Mucosa of rectum (tissue), 2 donors: Measurements from ENCODE around the gene NCAM1.

Experiments used
- H3K27ac ChIP-seq, 2 donors: one replicate each; pipeline ENCODE4 v1.7.0; 2013; ENCODE audit warnings: inconsistent platforms in 2 of 2, low read depth in 2 of 2, low read length in 2 of 2
- H3K27me3 ChIP-seq, 2 donors: one replicate each; pipeline ENCODE4 v1.7.0; 2013; ENCODE audit warnings: low read length in 2 of 2; ENCODE audit not compliant: control insufficient read depth in 2 of 2, insufficient read depth in 2 of 2
- H3K36me3 ChIP-seq, 2 donors: one replicate each; pipeline ENCODE4 v1.7.0; 2013; ENCODE audit warnings: low read length in 2 of 2; ENCODE audit not compliant: control insufficient read depth in 2 of 2, insufficient read depth in 2 of 2
- H3K4me1 ChIP-seq, 2 donors: one replicate each; pipeline ENCODE4 v1.7.0; 2013; ENCODE audit warnings: low read length in 2 of 2, mild to moderate bottlenecking in 1 of 2; ENCODE audit not compliant: control insufficient read depth in 2 of 2, insufficient read depth in 2 of 2
- H3K4me3 ChIP-seq, 2 donors: one replicate each; pipeline ENCODE4 v1.7.0; 2013; ENCODE audit warnings: low read length in 2 of 2
- H3K9ac ChIP-seq, 2 donors: one replicate each; pipeline ENCODE4 v1.7.0; 2013; ENCODE audit warnings: low read length in 2 of 2, low read depth in 1 of 2, mild to moderate bottlenecking in 1 of 2
- H3K9me3 ChIP-seq, 2 donors: one replicate each; pipeline ENCODE4 v1.7.0; 2013; ENCODE audit warnings: low read length in 2 of 2; ENCODE audit not compliant: control insufficient read depth in 2 of 2
- donor health status: healthy.
- donor health status: Normal muscosa, but diverticular disease.

Gene NCAM1

DNA sequence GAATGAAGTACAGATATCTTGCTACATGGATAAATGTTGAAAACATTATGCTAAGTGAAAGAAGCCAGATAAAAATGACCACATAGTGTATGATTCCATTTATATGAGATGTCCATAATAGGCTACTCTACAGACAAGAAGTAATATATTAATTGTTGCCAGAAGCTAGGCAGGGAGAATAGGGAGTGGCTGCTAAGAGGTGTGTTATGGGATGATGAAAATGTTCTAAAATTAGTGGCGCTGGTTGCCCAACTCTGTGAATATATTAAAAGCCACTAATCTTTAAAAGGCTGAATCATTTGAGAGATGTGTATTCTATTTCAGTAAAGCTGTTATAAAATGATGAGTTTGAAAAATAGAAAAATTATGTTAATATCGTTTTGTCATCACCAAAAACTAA, 144.4 kb downstream of the NCAM1 start:
- Histone ChIP-seq H3K27ac (no peak overlapping the region), H3K4me1 (no peaks in the 10 kb centered on the region)

GRCh38 chr11:113106507-113106906, 145.3 kb downstream of the NCAM1 start:
- Histone ChIP-seq H3K27ac (no peak overlapping the region), H3K9me3 (no peaks in the 10 kb centered on the region), H3K4me1 (no peaks in the 10 kb centered on the region), H3K36me3 (no peaks in the 10 kb centered on the region), H3K4me3 (no peak overlapping the region), H3K27me3 (no peaks in the 10 kb centered on the region), H3K9ac (no peak overlapping the region)

More for the DNA sequence above, 144.4 kb downstream of the NCAM1 start:
- Histone ChIP-seq H3K27me3 (no peaks in the 10 kb centered on the region), H3K36me3 (no peaks in the 10 kb centered on the region), H3K9me3 (no peaks in the 10 kb centered on the region), H3K4me3 (no peak overlapping the region), H3K9ac (no peak overlapping the region)

- Histone ChIP-seq H3K9me3 (no peaks in the 10 kb centered on the region), H3K27ac (no peak overlapping the region)
Measured at GRCh38 chr11:113110046-113110445, 148.8 kb downstream of the NCAM1 start.

GRCh38 chr11:113111156-113111555, 149.9 kb downstream of the NCAM1 start:
- H3K36me3 ChIP-seq, result no peaks in the 10 kb centered on the region
- no peak overlapping the region for H3K27ac ChIP-seq

More at GRCh38 chr11:113110046-113110445, 148.8 kb downstream of the NCAM1 start:
- H3K36me3 ChIP-seq, result no peaks in the 10 kb centered on the region
- no peak overlapping the region for H3K4me3 ChIP-seq
- H3K4me1 ChIP-seq, result no peaks in the 10 kb centered on the region
- H3K27me3 ChIP-seq, result no peaks in the 10 kb centered on the region
- no peak overlapping the region for H3K9ac ChIP-seq

GRCh38 chr11:113112307-113112706, 151.1 kb downstream of the NCAM1 start:
- Histone ChIP-seq H3K4me1 (no peaks in the 10 kb centered on the region), H3K9me3 (no peaks in the 10 kb centered on the region), H3K27ac (no peak overlapping the region)

More at GRCh38 chr11:113111156-113111555, 149.9 kb downstream of the NCAM1 start:
- H3K4me1 ChIP-seq, result no peaks in the 10 kb centered on the region
- H3K9ac ChIP-seq, result no peak overlapping the region
- no peak overlapping the region for H3K4me3 ChIP-seq
- H3K27me3 ChIP-seq, result no peaks in the 10 kb centered on the region
- H3K9me3 ChIP-seq, result no peaks in the 10 kb centered on the region

DNA sequence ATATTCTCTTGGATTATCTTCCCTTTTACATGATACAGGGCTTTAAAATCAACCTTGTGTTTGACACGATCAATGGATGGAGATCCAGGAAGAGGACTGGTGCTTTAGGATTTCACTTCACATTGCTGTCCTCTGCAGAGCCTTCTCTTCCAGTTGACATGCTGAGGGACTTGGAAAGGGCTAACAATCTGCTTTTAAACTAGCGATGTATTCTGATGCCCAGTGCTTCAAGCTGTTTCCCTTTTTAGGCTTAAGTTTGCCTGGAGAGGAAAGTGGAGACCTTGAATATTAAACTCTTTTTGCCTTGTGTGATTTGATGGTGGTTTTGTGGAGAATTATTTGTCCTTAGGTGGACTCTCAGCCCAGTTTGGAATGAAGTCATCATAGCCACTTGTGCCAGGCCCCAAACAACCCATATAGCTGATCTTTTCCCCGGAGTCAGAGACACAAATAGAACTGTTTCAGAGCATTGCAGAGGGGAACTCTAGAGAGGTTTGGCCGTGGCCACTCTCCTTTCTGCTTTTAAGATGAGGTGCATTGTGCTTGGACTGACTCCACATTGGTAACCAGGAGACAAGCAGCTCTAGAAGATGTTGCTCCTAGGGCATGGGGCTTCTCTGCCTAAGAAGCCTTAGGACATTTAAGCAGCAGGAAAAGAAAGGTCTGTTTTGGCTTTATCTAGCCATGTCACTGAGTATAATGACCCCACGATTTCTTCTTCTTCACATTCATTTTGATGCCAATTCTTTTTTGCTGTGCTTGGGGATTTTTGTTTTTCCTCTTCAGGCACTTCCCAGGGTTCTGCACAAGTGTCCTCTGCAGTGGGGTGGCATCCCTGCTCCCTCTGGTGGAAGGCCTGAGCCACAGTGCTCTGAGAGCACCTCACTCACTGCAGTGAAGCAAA, 152.8 kb downstream of the NCAM1 start:
- Histone ChIP-seq H3K9me3 (no peaks in the 10 kb centered on the region), H3K9ac (no peak overlapping the region), H3K36me3 (no peaks in the 10 kb centered on the region), H3K27ac (no peak overlapping the region), H3K4me1 (no peaks in the 10 kb centered on the region), H3K4me3 (no peak overlapping the region), H3K27me3 (peaks cover 0 to 1% of the 10 kb centered on the region in 2 donors)

More at GRCh38 chr11:113112307-113112706, 151.1 kb downstream of the NCAM1 start:
- Histone ChIP-seq H3K4me3 (no peak overlapping the region), H3K36me3 (no peaks in the 10 kb centered on the region), H3K9ac (no peak overlapping the region), H3K27me3 (no peaks in the 10 kb centered on the region)

DNA sequence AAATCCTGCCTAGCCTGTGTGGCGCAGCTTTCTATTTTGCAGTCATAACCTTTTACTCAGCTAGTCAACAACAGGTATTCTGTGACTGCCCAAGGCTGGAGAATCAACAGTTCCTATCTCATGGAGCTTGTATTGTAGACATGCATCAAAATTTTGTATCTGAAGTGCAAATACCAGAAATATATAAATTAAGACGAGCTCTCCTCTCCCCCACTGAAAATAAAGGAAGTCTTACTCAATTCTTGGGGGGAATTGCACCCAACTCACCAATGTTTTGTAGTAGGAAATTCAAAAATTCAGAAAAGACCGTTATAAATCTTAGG, 153.4 kb downstream of the NCAM1 start:
- Histone ChIP-seq H3K36me3 (no peaks in the 10 kb centered on the region), H3K9ac (no peak overlapping the region), H3K4me3 (no peak overlapping the region)

DNA sequence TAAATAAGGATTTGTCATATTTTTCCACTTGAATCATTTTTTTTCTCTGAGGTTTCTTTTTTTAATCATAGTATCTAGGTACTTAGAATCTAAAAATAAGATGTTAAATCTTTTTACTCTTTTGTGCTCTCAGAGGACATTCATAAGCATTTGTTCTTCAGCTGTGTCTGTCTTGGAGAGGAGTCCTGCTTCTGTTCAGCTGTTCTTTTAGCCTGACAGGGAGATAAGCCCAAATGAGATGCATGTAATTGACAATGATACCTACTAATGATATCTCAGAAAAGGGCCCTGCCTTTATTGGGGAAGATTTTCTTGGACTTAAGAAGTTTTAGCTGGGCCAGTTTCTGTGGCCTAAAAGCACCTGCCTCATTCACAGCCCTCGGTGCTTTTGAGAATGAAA, 156.9 kb downstream of the NCAM1 start:
- no peak overlapping the region for H3K9ac ChIP-seq
- peaks cover 0 to 3% of the 10 kb centered on the region in 2 donors for H3K27me3 ChIP-seq
- H3K4me1 ChIP-seq, result no peaks in the 10 kb centered on the region
- H3K9me3 ChIP-seq, result no peaks in the 10 kb centered on the region
- no peak overlapping the region for H3K4me3 ChIP-seq
- no peaks in the 10 kb centered on the region for H3K36me3 ChIP-seq
- H3K27ac ChIP-seq, result no peak overlapping the region

More for the DNA sequence above, 153.4 kb downstream of the NCAM1 start:
- no peak overlapping the region for H3K27ac ChIP-seq
- H3K9me3 ChIP-seq, result no peaks in the 10 kb centered on the region
- H3K27me3 ChIP-seq, result peaks cover 0 to 3% of the 10 kb centered on the region in 2 donors
- H3K4me1 ChIP-seq, result no peaks in the 10 kb centered on the region

DNA sequence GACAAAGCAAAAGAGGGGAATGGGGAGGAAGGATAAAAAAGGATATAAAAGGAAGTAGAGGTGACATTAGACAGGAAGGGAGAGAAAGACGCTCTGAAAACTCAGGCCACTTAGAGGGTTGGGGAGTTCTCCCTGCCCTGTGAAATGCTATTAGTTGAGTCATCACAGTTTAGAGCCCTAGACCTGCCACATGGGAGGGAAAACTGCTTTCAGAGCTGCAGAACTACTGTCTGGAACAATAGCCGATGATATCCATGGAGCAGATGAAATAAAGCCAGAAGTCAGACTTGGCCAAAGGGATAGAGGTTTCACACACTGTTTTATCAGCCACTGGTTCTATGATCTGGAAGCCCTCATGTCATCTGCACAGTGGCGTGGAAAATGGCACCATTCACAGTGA, 157.9 kb downstream of the NCAM1 start:
- H3K9me3 ChIP-seq, result no peaks in the 10 kb centered on the region
- no peak overlapping the region for H3K27ac ChIP-seq
- H3K9ac ChIP-seq, result no peak overlapping the region
- H3K4me3 ChIP-seq, result no peak overlapping the region
- H3K4me1 ChIP-seq, result no peaks in the 10 kb centered on the region
- H3K36me3 ChIP-seq, result no peaks in the 10 kb centered on the region
- H3K27me3 ChIP-seq, result peaks cover 0 to 3% of the 10 kb centered on the region in 2 donors

GRCh38 chr11:113119966-113120736, 158.9 kb downstream of the NCAM1 start:
- no peak overlapping the region for H3K9ac ChIP-seq
- H3K27me3 ChIP-seq, result peaks cover 0 to 3% of the 10 kb centered on the region in 2 donors
- H3K9me3 ChIP-seq, result no peaks in the 10 kb centered on the region
- no peak overlapping the region for H3K27ac ChIP-seq
- no peaks in the 10 kb centered on the region for H3K36me3 ChIP-seq
- no peaks in the 10 kb centered on the region for H3K4me1 ChIP-seq
- no peak overlapping the region for H3K4me3 ChIP-seq
